Osteocyte (in vitro differentiated cells): Measurements from ENCODE around the gene PTGFR. TPM values are rescaled to one million over a fixed set of nuclear protein-coding genes. Genes with fewer than 3 reads are reported as not detected.

Experiments used
- DNase-seq: peaks from one replicate; pipeline ENCODE4 v3.0.0; 2021; ENCODE audit warnings: mixed read lengths; ENCODE audit not compliant: unreplicated experiment; ENCODE audit errors: extremely low spot score
- H3K27ac Mint-ChIP-seq: one replicate; pipeline ENCODE4 v1.8.0; 2021; ENCODE audit warnings: mild to moderate bottlenecking, mixed read lengths; ENCODE audit not compliant: unreplicated experiment
- H3K27me3 Mint-ChIP-seq: one replicate; pipeline ENCODE4 v1.8.0; 2021; ENCODE audit warnings: mixed read lengths; ENCODE audit not compliant: unreplicated experiment
- H3K36me3 Mint-ChIP-seq: one replicate; pipeline ENCODE4 v1.8.0; 2021; ENCODE audit warnings: mixed read lengths; ENCODE audit not compliant: unreplicated experiment
- H3K4me1 Mint-ChIP-seq: one replicate; pipeline ENCODE4 v1.8.0; 2021; ENCODE audit warnings: mixed read lengths; ENCODE audit not compliant: unreplicated experiment
- H3K4me3 Mint-ChIP-seq: one replicate; pipeline ENCODE4 v1.8.0; 2021; ENCODE audit warnings: mild to moderate bottlenecking, moderate library complexity, mixed read lengths; ENCODE audit not compliant: unreplicated experiment
- H3K9me3 Mint-ChIP-seq: one replicate; pipeline ENCODE4 v1.8.0; 2021; ENCODE audit warnings: mixed read lengths; ENCODE audit not compliant: unreplicated experiment
- CTCF ChIP-seq: fragments of 200-600 bp; sonication (generic); IDR thresholded peaks from 2 replicates; pipeline ENCODE4 v1.5.0; 2021; ENCODE audit warnings: antibody characterized with exemption, mild to moderate bottlenecking, moderate library complexity
- total RNA-seq: library from RNA; stranded (reverse); gene quantifications from 2 replicates; pipeline ENCODE4 v1.2.1, GENCODE V29; 2021

PTGFR gene
- total RNA-seq, 1 donor from 2014 or later, result 2.5 TPM

GRCh38 chr1:78553859-78554258, 63.1 kb downstream of the PTGFR start:
- peaks cover 41% of the 10 kb centered on the region for H3K9me3 Mint-ChIP-seq
- TF ChIP-seq CTCF, result peak; percentile 6
- peaks cover 2% of the 10 kb centered on the region for H3K36me3 Mint-ChIP-seq
- no peak overlapping the region for H3K27ac Mint-ChIP-seq
- H3K4me1 Mint-ChIP-seq, result no peaks in the 10 kb centered on the region
- DNase-seq, result no peak
- H3K4me3 Mint-ChIP-seq, result no peak overlapping the region
- H3K27me3 Mint-ChIP-seq, result peaks cover 28% of the 10 kb centered on the region

- H3K27me3 Mint-ChIP-seq, result peaks cover 33% of the 10 kb centered on the region
- H3K9me3 Mint-ChIP-seq, result peaks cover 31% of the 10 kb centered on the region
- peaks cover 2% of the 10 kb centered on the region for H3K36me3 Mint-ChIP-seq
- TF ChIP-seq CTCF, result no peak
- DNase-seq, result no peak
- no peak overlapping the region for H3K27ac Mint-ChIP-seq
- H3K4me3 Mint-ChIP-seq, result no peak overlapping the region
- H3K4me1 Mint-ChIP-seq, result no peaks in the 10 kb centered on the region
Measured at GRCh38 chr1:78554840-78555239, 64.1 kb downstream of the PTGFR start.

GRCh38 chr1:78559680-78560079, 68.9 kb downstream of the PTGFR start:
- Mint-ChIP-seq H3K27ac (no peak overlapping the region), H3K27me3 (peaks cover 43% of the 10 kb centered on the region), H3K4me3 (no peak overlapping the region), H3K36me3 (peaks cover 2% of the 10 kb centered on the region), H3K4me1 (no peaks in the 10 kb centered on the region), H3K9me3 (peaks cover 16% of the 10 kb centered on the region)
- TF ChIP-seq CTCF, result no peak
- no peak for DNase-seq

GRCh38 chr1:78560811-78561210, 70.0 kb downstream of the PTGFR start:
- Mint-ChIP-seq H3K27me3 (peaks cover 41% of the 10 kb centered on the region), H3K36me3 (peaks cover 2% of the 10 kb centered on the region), H3K4me3 (no peak overlapping the region), H3K4me1 (no peaks in the 10 kb centered on the region), H3K9me3 (peaks cover 10% of the 10 kb centered on the region), H3K27ac (no peak overlapping the region)
- no peak for TF ChIP-seq CTCF
- DNase-seq, result no peak

- Mint-ChIP-seq H3K36me3 (peaks cover 2% of the 10 kb centered on the region), H3K4me3 (no peak overlapping the region), H3K9me3 (peaks cover 5% of the 10 kb centered on the region), H3K27me3 (peaks cover 35% of the 10 kb centered on the region), H3K4me1 (no peaks in the 10 kb centered on the region), H3K27ac (no peak overlapping the region)
- DNase-seq, result no peak
- TF ChIP-seq CTCF, result no peak
Measured at GRCh38 chr1:78561856-78562255, 71.1 kb downstream of the PTGFR start.
